ENCODE measurements around the gene PLEKHB1.

DNA sequence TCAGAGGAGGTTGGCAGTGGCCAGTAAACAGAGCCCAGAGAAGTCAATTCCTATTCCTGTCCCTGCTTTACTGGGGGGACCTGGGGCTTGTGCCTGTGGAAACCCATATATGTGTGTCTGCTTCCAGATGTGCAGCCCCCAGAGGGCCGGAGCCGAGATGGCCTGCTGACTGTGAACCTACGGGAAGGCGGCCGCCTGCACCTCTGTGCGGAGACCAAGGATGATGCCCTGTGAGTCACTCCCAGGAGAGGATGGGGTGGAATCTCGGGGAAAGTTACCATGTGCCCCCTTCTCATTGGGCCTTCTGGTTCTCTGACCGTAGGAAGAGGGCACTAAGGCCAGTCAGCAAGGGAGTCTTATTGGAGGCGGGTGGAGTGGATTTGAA lies 5.3 kb downstream of the PLEKHB1 start:
- TF ChIP-seq POLR2A (IDR thresholded peaks at IDR 0.05) (no peak), EP300 (IDR thresholded peaks at IDR 0.05) (no peak)
- TF ChIP-seq, protein P1, sequence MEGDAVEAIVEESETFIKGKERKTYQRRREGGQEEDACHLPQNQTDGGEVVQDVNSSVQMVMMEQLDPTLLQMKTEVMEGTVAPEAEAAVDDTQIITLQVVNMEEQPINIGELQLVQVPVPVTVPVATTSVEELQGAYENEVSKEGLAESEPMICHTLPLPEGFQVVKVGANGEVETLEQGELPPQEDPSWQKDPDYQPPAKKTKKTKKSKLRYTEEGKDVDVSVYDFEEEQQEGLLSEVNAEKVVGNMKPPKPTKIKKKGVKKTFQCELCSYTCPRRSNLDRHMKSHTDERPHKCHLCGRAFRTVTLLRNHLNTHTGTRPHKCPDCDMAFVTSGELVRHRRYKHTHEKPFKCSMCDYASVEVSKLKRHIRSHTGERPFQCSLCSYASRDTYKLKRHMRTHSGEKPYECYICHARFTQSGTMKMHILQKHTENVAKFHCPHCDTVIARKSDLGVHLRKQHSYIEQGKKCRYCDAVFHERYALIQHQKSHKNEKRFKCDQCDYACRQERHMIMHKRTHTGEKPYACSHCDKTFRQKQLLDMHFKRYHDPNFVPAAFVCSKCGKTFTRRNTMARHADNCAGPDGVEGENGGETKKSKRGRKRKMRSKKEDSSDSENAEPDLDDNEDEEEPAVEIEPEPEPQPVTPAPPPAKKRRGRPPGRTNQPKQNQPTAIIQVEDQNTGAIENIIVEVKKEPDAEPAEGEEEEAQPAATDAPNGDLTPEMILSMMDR (IDR thresholded peaks at IDR 0.05): no peak

Measured in ovary (tissue), 3 donors.